ENCODE data around the gene CAMTA1. TPM values are rescaled to one million over a fixed set of nuclear protein-coding genes. Genes with fewer than 3 reads are reported as not detected.
A peak's percentile ranks its signal among the peaks of the same experiment; 100 is the strongest.

CAMTA1 gene
- total and polyA plus RNA-seq, 4 donors, result 78.7 to 438 (median 173) TPM

GRCh38 chr1:7227654-7228053, 442.4 kb downstream of the CAMTA1 start:
- DNase-seq, result no peak
- intact Hi-C loops (cut with DNase I), result loop anchor here in 1 of 2 donors (10.0 kb wide), 1 partner anchor 417 kb away; no protein-coding TSS in a partner anchor

GRCh38 chr1:7228252-7228961, 443.2 kb downstream of the CAMTA1 start:
- H3K27ac ChIP-seq (ENCODE audit: low read depth in 1 of 2, low read length in 2 of 2), result no peak overlapping the region
- no peak for DNase-seq
- intact Hi-C loops (cut with DNase I), result loop anchor here in 1 of 2 donors (10.0 kb wide), 1 partner anchor 416 kb away; no protein-coding TSS in a partner anchor
- H3K9me3 ChIP-seq (ENCODE audit: control insufficient read depth, low read length), result no peaks in the 10 kb centered on the region
- H3K4me1 ChIP-seq (ENCODE audit: control insufficient read depth in 1 of 2, insufficient read depth in 2 of 2, low read length in 2 of 2), result no peaks in the 10 kb centered on the region
- 72 to 84% methylated on average over 17 of the region's 17 CpGs for WGBS, 2 donors
- no peaks in the 10 kb centered on the region for H3K27me3 ChIP-seq (ENCODE audit: control insufficient read depth in 1 of 2, insufficient read depth in 2 of 2, low read length in 1 of 2)
- H3K36me3 ChIP-seq (ENCODE audit: control insufficient read depth in 1 of 2, insufficient read depth in 2 of 2, low read length in 1 of 2), result no peaks in the 10 kb centered on the region
- no peak overlapping the region for H3K4me3 ChIP-seq (ENCODE audit: low read length in 2 of 2)
- no peak for ATAC-seq (ENCODE audit: low FRiP score)

More at GRCh38 chr1:7227654-7228053, 442.4 kb downstream of the CAMTA1 start:
- Histone ChIP-seq H3K4me1 (ENCODE audit: control insufficient read depth in 1 of 2, insufficient read depth in 2 of 2, low read length in 2 of 2) (no peaks in the 10 kb centered on the region), H3K27me3 (ENCODE audit: control insufficient read depth in 1 of 2, insufficient read depth in 2 of 2, low read length in 1 of 2) (no peaks in the 10 kb centered on the region), H3K27ac (ENCODE audit: low read depth in 1 of 2, low read length in 2 of 2) (no peak overlapping the region), H3K9me3 (ENCODE audit: control insufficient read depth, low read length) (no peaks in the 10 kb centered on the region), H3K4me3 (ENCODE audit: low read length in 2 of 2) (no peak overlapping the region), H3K36me3 (ENCODE audit: control insufficient read depth in 1 of 2, insufficient read depth in 2 of 2, low read length in 1 of 2) (no peaks in the 10 kb centered on the region)
- no peak for ATAC-seq (ENCODE audit: low FRiP score)
- WGBS, 2 donors, result 91 to 92% methylated on average over 5 of the region's 5 CpGs

GRCh38 chr1:7229186-7229585, 443.9 kb downstream of the CAMTA1 start:
- Histone ChIP-seq H3K36me3 (ENCODE audit: control insufficient read depth in 1 of 2, insufficient read depth in 2 of 2, low read length in 1 of 2) (no peaks in the 10 kb centered on the region), H3K4me1 (ENCODE audit: control insufficient read depth in 1 of 2, insufficient read depth in 2 of 2, low read length in 2 of 2) (no peaks in the 10 kb centered on the region), H3K27me3 (ENCODE audit: control insufficient read depth in 1 of 2, insufficient read depth in 2 of 2, low read length in 1 of 2) (no peaks in the 10 kb centered on the region), H3K4me3 (ENCODE audit: low read length in 2 of 2) (no peak overlapping the region), H3K27ac (ENCODE audit: low read depth in 1 of 2, low read length in 2 of 2) (no peak overlapping the region), H3K9me3 (ENCODE audit: control insufficient read depth, low read length) (no peaks in the 10 kb centered on the region)
- intact Hi-C loops (cut with DNase I), result loop anchor here in 1 of 2 donors (10.0 kb wide), 1 partner anchor 416 kb away; no protein-coding TSS in a partner anchor
- WGBS, 2 donors, result 61 to 67% methylated on average over 3 to 4 of the region's 4 CpGs
- DNase-seq (no peak), ATAC-seq (ENCODE audit: low FRiP score) (no peak)

GRCh38 chr1:7229696-7230631, 444.7 kb downstream of the CAMTA1 start:
- H3K27me3 ChIP-seq (ENCODE audit: control insufficient read depth in 1 of 2, insufficient read depth in 2 of 2, low read length in 1 of 2), result no peaks in the 10 kb centered on the region
- 76 to 88% methylated on average over 19 to 20 of the region's 20 CpGs for WGBS, 2 donors
- DNase-seq, result no peak
- no peak overlapping the region for H3K4me3 ChIP-seq (ENCODE audit: low read length in 2 of 2)
- H3K36me3 ChIP-seq (ENCODE audit: control insufficient read depth in 1 of 2, insufficient read depth in 2 of 2, low read length in 1 of 2), result no peaks in the 10 kb centered on the region
- H3K27ac ChIP-seq (ENCODE audit: low read depth in 1 of 2, low read length in 2 of 2), result no peak overlapping the region
- no peaks in the 10 kb centered on the region for H3K9me3 ChIP-seq (ENCODE audit: control insufficient read depth, low read length)
- H3K4me1 ChIP-seq (ENCODE audit: control insufficient read depth in 1 of 2, insufficient read depth in 2 of 2, low read length in 2 of 2), result no peaks in the 10 kb centered on the region
- intact Hi-C loops (cut with DNase I), result loop anchor here in 1 of 2 donors (10.0 kb wide), 1 partner anchor 415 kb away; no protein-coding TSS in a partner anchor
- ATAC-seq (ENCODE audit: low FRiP score), result no peak

GRCh38 chr1:7232441-7233236, 447.4 kb downstream of the CAMTA1 start:
- no peak for ATAC-seq (ENCODE audit: low FRiP score)
- H3K4me1 ChIP-seq (ENCODE audit: control insufficient read depth in 1 of 2, insufficient read depth in 2 of 2, low read length in 2 of 2), result no peaks in the 10 kb centered on the region

GRCh38 chr1:7233237-7233540, 447.9 kb downstream of the CAMTA1 start:
- Histone ChIP-seq H3K4me3 (ENCODE audit: low read length in 2 of 2) (no peak overlapping the region), H3K27ac (ENCODE audit: low read depth in 1 of 2, low read length in 2 of 2) (no peak overlapping the region), H3K27me3 (ENCODE audit: control insufficient read depth in 1 of 2, insufficient read depth in 2 of 2, low read length in 1 of 2) (no peaks in the 10 kb centered on the region), H3K4me1 (ENCODE audit: control insufficient read depth in 1 of 2, insufficient read depth in 2 of 2, low read length in 2 of 2) (no peaks in the 10 kb centered on the region), H3K9me3 (ENCODE audit: control insufficient read depth, low read length) (no peaks in the 10 kb centered on the region), H3K36me3 (ENCODE audit: control insufficient read depth in 1 of 2, insufficient read depth in 2 of 2, low read length in 1 of 2) (no peaks in the 10 kb centered on the region)
- ATAC-seq (ENCODE audit: low FRiP score) (no peak), DNase-seq (no peak)
- intact Hi-C loops (cut with DNase I), result no loop called here
- WGBS, 2 donors, result 88 to 91% methylated on average over 6 of the region's 6 CpGs

More at GRCh38 chr1:7232441-7233236, 447.4 kb downstream of the CAMTA1 start:
- Histone ChIP-seq H3K4me3 (ENCODE audit: low read length in 2 of 2) (no peak overlapping the region), H3K27me3 (ENCODE audit: control insufficient read depth in 1 of 2, insufficient read depth in 2 of 2, low read length in 1 of 2) (no peaks in the 10 kb centered on the region), H3K9me3 (ENCODE audit: control insufficient read depth, low read length) (no peaks in the 10 kb centered on the region), H3K36me3 (ENCODE audit: control insufficient read depth in 1 of 2, insufficient read depth in 2 of 2, low read length in 1 of 2) (no peaks in the 10 kb centered on the region), H3K27ac (ENCODE audit: low read depth in 1 of 2, low read length in 2 of 2) (no peak overlapping the region)
- no peak for DNase-seq
- 76 to 83% methylated on average over 15 of the region's 15 CpGs for WGBS, 2 donors
- intact Hi-C loops (cut with DNase I), result no loop called here

GRCh38 chr1:7233646-7234470, 448.6 kb downstream of the CAMTA1 start:
- H3K36me3 ChIP-seq (ENCODE audit: control insufficient read depth in 1 of 2, insufficient read depth in 2 of 2, low read length in 1 of 2), result no peaks in the 10 kb centered on the region
- WGBS, 2 donors, result 88 to 92% methylated on average over 28 of the region's 28 CpGs
- H3K27me3 ChIP-seq (ENCODE audit: control insufficient read depth in 1 of 2, insufficient read depth in 2 of 2, low read length in 1 of 2), result no peaks in the 10 kb centered on the region
- no peak for DNase-seq
- no peaks in the 10 kb centered on the region for H3K4me1 ChIP-seq (ENCODE audit: control insufficient read depth in 1 of 2, insufficient read depth in 2 of 2, low read length in 2 of 2)
- no peaks in the 10 kb centered on the region for H3K9me3 ChIP-seq (ENCODE audit: control insufficient read depth, low read length)
- peak; percentile 48 for ATAC-seq (ENCODE audit: low FRiP score)
- H3K27ac ChIP-seq (ENCODE audit: low read depth in 1 of 2, low read length in 2 of 2), result no peak overlapping the region
- intact Hi-C loops (cut with DNase I), result no loop called here
- H3K4me3 ChIP-seq (ENCODE audit: low read length in 2 of 2), result no peak overlapping the region

- Histone ChIP-seq H3K27me3 (ENCODE audit: control insufficient read depth in 1 of 2, insufficient read depth in 2 of 2, low read length in 1 of 2) (no peaks in the 10 kb centered on the region), H3K36me3 (ENCODE audit: control insufficient read depth in 1 of 2, insufficient read depth in 2 of 2, low read length in 1 of 2) (no peaks in the 10 kb centered on the region), H3K4me1 (ENCODE audit: control insufficient read depth in 1 of 2, insufficient read depth in 2 of 2, low read length in 2 of 2) (no peaks in the 10 kb centered on the region), H3K9me3 (ENCODE audit: control insufficient read depth, low read length) (no peaks in the 10 kb centered on the region), H3K27ac (ENCODE audit: low read depth in 1 of 2, low read length in 2 of 2) (no peak overlapping the region), H3K4me3 (ENCODE audit: low read length in 2 of 2) (no peak overlapping the region)
- WGBS, 2 donors, result 88 to 89% methylated on average over 9 of the region's 9 CpGs
- DNase-seq (no peak), ATAC-seq (ENCODE audit: low FRiP score) (no peak)
- intact Hi-C loops (cut with DNase I), result no loop called here
Measured at GRCh38 chr1:7234471-7234755, 449.2 kb downstream of the CAMTA1 start.
